Vagina (tissue), 2 donors: ENCODE data around the gene SPDYA.

ENCODE experiments used
- CTCF ChIP-seq, 3 experiments: fragments of 450-650 bp in 2 of 3; fragments of 200-600 bp in 1 of 3; sonication (generic) in 1 of 3; IDR thresholded peaks; one replicate each; pipeline ENCODE4 v1.5.1; 2017 to 2019; ENCODE audit warnings: antibody characterized with exemption in 3 of 3, mild to moderate bottlenecking in 2 of 3, moderate library complexity in 2 of 3
- POLR2AphosphoS5 ChIP-seq, 2 donors: sonication (generic); formaldehyde crosslinking; IDR thresholded peaks; one replicate each; pipeline ENCODE4 v1.9.0; 2017; ENCODE audit warnings: antibody characterized with exemption in 2 of 2, mild to moderate bottlenecking in 2 of 2, low read depth in 1 of 2; ENCODE audit not compliant: insufficient read depth in 1 of 2

GRCh38 chr2:28896906-28897305 lies 86.3 kb downstream of the SPDYA start:
- TF ChIP-seq CTCF (IDR thresholded peaks at IDR 0.05): no peak
- no peak for TF ChIP-seq POLR2AphosphoS5 (IDR thresholded peaks at IDR 0.05; ENCODE audit: insufficient read depth in 1 of 2, low read depth in 1 of 2)
